Fibroblast of lung (primary cell): Measurements from ENCODE around the gene HSPB6. TPM values are rescaled to one million over a fixed set of nuclear protein-coding genes. Genes with fewer than 3 reads are reported as not detected.
A peak's percentile ranks its signal among the peaks of the same experiment; 100 is the strongest.

Experiments
- DNase-seq, 2 donors: peaks; one replicate each; pipeline versions ENCODE4 v3.0.0 to v3.0.0-alpha.2; 2010; ENCODE audit warnings: low read depth in 2 of 2
- H2AFZ ChIP-seq: 2 replicates; pipeline ENCODE4 v1.5.1; 2012; ENCODE audit warnings: low read length, control low read depth, inconsistent platforms
- H3K27ac ChIP-seq: 2 replicates; pipeline ENCODE4 v1.5.1; 2011; ENCODE audit warnings: low read length, control low read depth; ENCODE audit not compliant: insufficient read depth
- H3K27me3 ChIP-seq: 2 replicates; pipeline ENCODE4 v1.5.1; 2011; ENCODE audit warnings: mild to moderate bottlenecking, low read length; ENCODE audit not compliant: control insufficient read depth, insufficient read depth
- H3K36me3 ChIP-seq: 2 replicates; pipeline ENCODE4 v1.5.1; 2011; ENCODE audit warnings: low read length; ENCODE audit not compliant: control insufficient read depth, insufficient read depth
- H3K4me1 ChIP-seq: 2 replicates; pipeline ENCODE4 v1.5.1; 2011; ENCODE audit warnings: low read length; ENCODE audit not compliant: control insufficient read depth, insufficient read depth; ENCODE audit errors: extremely low read depth
- H3K4me2 ChIP-seq: 2 replicates; pipeline ENCODE4 v1.5.1; 2011; ENCODE audit warnings: low read length, control low read depth; ENCODE audit not compliant: insufficient read depth; ENCODE audit errors: extremely low read depth
- H3K4me3 ChIP-seq, 4 experiments: fragments of 200-600 bp in 1 of 4; sonication (generic) in 1 of 4; replicated peaks in 1 of 4; 2 replicates each; pipeline ENCODE4 v1.5.1; 2011 to 2016; ENCODE audit warnings: low read length in 4 of 4, low read depth in 3 of 4, mild to moderate bottlenecking in 3 of 4, control low read depth in 2 of 4, inconsistent platforms in 1 of 4, mixed read lengths in 1 of 4; ENCODE audit not compliant: insufficient read depth in 1 of 4; ENCODE audit errors: control extremely low read depth in 1 of 4
- H3K79me2 ChIP-seq: 2 replicates; pipeline ENCODE4 v1.5.1; 2012; ENCODE audit warnings: mild to moderate bottlenecking, low read length, inconsistent platforms; ENCODE audit not compliant: control insufficient read depth, insufficient read depth
- H3K9ac ChIP-seq: 2 replicates; pipeline ENCODE4 v1.5.1; 2011; ENCODE audit warnings: mild to moderate bottlenecking, low read length, control low read depth; ENCODE audit not compliant: insufficient read depth
- H3K9me3 ChIP-seq: 2 replicates; pipeline ENCODE4 v1.5.1; 2012; ENCODE audit warnings: low read depth, low read length; ENCODE audit not compliant: control insufficient read depth, insufficient read depth
- H4K20me1 ChIP-seq: 2 replicates; pipeline ENCODE4 v1.5.1; 2011; ENCODE audit warnings: low read length; ENCODE audit not compliant: control insufficient read depth, insufficient read depth; ENCODE audit errors: extremely low read depth
- EZH2 ChIP-seq: IDR thresholded peaks from 2 replicates; pipeline ENCODE4 v1.5.1; 2012; ENCODE audit warnings: low read length, control low read depth, mild to moderate bottlenecking; ENCODE audit errors: missing control alignments
- polyA plus RNA-seq, 2 donors: library from polyadenylated mRNA; depleted of rRNA in 1 of 2; stranded (reverse) in 1 of 2; unstranded in 1 of 2; fragments of >200 nt; gene quantifications; 2 replicates each; pipeline ENCODE4 v1.2.1, GENCODE V29; 2011 to 2012; ENCODE audit warnings: missing spikeins in 1 of 2
- total RNA-seq: library from RNA; depleted of rRNA; stranded (reverse); fragments of >200 nt; gene quantifications from 2 replicates; pipeline ENCODE4 v1.2.1, GENCODE V29; 2014
- TF ChIP-seq, protein P1 (sequence below), 2 donors: IDR thresholded peaks in 1 of 2; conservative IDR thresholded peaks in 1 of 2; 1 replicate in 1 of 2; 2 replicates in 1 of 2; pipeline ENCODE4 v1.5.1; 2011 to 2012; ENCODE audit warnings: low read length in 2 of 2, control low read depth in 1 of 2, inconsistent platforms in 1 of 2, low read depth in 1 of 2, mild to moderate bottlenecking in 1 of 2

HSPB6 gene
- total and polyA plus RNA-seq, 2 donors (not counting 1 experiment from before 2014, with no cell fraction given) = 53.1 to 54.3 TPM

DNA sequence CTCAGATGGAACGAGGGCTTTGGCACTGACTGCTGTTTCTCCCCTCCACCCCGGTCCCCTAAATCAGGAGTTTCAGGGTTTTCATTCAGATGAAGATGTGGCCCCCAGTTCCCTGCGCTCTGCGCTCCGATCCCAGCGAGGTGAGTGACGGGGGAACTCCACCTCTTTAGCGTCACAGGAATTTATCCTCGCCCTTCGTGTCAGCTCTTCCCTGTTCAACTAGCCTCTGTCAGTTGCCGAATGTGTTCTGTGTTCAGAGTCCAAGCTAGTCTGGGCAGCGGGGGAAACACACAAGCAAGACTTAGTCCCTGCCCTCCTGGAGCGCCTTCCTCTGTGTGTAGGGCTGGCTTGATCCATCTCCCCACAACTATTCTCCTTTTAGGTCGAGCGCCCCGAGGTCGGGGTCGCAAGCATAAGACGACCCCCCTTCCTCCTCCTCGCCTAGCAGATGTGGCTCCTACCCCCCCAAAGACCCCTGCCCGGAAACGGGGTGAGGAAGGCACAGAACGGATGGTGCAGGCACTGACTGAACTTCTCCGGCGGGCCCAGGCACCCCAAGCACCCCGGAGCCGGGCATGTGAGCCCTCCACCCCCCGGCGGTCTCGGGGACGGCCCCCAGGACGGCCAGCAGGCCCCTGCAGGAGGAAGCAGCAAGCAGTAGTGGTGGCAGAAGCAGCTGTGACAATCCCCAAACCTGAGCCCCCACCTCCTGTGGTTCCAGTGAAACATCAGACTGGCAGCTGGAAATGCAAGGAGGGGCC lies 37.2 kb downstream of the HSPB6 start:
- Histone ChIP-seq H2AFZ (no peak overlapping the region), H3K36me3 (peaks cover 29% of the 10 kb centered on the region), H3K9me3 (no peaks in the 10 kb centered on the region), H3K4me2 (peak overlapping the region; percentile 89), H4K20me1 (no peaks in the 10 kb centered on the region), H3K27me3 (no peaks in the 10 kb centered on the region), H3K9ac (peak overlapping the region; percentile 26), H3K4me1 (peaks cover 9% of the 10 kb centered on the region), H3K27ac (no peak overlapping the region), H3K4me3 (peak overlapping the region; percentile 74 to 87 (median 80)), H3K79me2 (peaks cover 33% of the 10 kb centered on the region)
- DNase-seq = no peak
- TF ChIP-seq, protein P1, sequence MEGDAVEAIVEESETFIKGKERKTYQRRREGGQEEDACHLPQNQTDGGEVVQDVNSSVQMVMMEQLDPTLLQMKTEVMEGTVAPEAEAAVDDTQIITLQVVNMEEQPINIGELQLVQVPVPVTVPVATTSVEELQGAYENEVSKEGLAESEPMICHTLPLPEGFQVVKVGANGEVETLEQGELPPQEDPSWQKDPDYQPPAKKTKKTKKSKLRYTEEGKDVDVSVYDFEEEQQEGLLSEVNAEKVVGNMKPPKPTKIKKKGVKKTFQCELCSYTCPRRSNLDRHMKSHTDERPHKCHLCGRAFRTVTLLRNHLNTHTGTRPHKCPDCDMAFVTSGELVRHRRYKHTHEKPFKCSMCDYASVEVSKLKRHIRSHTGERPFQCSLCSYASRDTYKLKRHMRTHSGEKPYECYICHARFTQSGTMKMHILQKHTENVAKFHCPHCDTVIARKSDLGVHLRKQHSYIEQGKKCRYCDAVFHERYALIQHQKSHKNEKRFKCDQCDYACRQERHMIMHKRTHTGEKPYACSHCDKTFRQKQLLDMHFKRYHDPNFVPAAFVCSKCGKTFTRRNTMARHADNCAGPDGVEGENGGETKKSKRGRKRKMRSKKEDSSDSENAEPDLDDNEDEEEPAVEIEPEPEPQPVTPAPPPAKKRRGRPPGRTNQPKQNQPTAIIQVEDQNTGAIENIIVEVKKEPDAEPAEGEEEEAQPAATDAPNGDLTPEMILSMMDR (conservative IDR thresholded peaks at IDR 0.05 in 1 of 2, IDR thresholded peaks at IDR 0.05 in 1 of 2; ENCODE audit: low read depth in 1 of 2, low read length in 2 of 2) = no peak
- no peak for TF ChIP-seq EZH2

DNA sequence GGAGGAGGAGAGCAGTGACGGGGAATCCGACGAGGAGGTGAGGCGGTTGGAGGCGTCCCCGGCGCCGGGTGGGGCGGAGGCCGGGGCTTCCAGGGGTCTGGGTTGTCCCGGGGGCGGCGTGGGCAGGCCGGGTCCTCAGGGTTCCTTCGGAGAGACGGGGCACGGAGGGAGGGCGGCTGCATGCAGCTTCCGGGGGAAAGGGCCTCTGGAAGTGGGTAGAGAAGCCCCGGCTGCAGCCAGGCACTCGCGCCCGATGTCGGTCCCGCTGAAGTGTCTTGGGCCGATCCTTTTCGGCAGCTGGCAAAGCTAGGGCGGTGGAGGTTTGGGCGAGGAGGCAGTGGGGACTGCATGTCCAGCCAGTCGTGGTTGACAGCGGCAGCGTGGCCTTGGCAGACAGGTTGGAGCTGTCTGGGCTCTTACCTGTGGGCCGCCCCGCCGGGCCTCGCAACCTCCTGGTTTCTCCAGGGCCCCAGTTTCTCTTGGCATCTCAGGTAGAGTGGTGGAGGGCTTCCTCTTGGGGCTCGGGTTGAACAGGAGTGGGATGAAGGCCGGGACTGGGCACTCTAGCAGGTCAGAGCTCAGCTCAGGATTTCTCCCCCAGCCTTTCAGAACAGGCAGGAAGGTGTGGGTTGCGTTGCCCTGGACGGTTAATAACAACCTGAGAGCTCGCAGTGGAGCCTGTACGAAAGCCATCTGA lies 38.3 kb downstream of the HSPB6 start:
- H3K27ac ChIP-seq = peak overlapping the region; percentile 68

More for the DNA sequence above, 38.3 kb downstream of the HSPB6 start:
- Histone ChIP-seq H3K9me3 (no peaks in the 10 kb centered on the region), H3K27me3 (no peaks in the 10 kb centered on the region), H3K4me1 (peaks cover 9% of the 10 kb centered on the region), H3K4me2 (peak overlapping the region; percentile 89), H3K4me3 (peak overlapping the region; percentile 74 to 87 (median 80)), H2AFZ (no peak overlapping the region), H4K20me1 (no peaks in the 10 kb centered on the region), H3K79me2 (peaks cover 33% of the 10 kb centered on the region), H3K9ac (peak overlapping the region; percentile 77), H3K36me3 (peaks cover 24% of the 10 kb centered on the region)
- TF ChIP-seq, protein P1 (conservative IDR thresholded peaks at IDR 0.05 in 1 of 2, IDR thresholded peaks at IDR 0.05 in 1 of 2; ENCODE audit: low read depth in 1 of 2, low read length in 2 of 2) = no peak
- DNase-seq = peak in 1 of 2 donors; percentile 15
